ENCODE measurements around the gene WDR37.

DNA sequence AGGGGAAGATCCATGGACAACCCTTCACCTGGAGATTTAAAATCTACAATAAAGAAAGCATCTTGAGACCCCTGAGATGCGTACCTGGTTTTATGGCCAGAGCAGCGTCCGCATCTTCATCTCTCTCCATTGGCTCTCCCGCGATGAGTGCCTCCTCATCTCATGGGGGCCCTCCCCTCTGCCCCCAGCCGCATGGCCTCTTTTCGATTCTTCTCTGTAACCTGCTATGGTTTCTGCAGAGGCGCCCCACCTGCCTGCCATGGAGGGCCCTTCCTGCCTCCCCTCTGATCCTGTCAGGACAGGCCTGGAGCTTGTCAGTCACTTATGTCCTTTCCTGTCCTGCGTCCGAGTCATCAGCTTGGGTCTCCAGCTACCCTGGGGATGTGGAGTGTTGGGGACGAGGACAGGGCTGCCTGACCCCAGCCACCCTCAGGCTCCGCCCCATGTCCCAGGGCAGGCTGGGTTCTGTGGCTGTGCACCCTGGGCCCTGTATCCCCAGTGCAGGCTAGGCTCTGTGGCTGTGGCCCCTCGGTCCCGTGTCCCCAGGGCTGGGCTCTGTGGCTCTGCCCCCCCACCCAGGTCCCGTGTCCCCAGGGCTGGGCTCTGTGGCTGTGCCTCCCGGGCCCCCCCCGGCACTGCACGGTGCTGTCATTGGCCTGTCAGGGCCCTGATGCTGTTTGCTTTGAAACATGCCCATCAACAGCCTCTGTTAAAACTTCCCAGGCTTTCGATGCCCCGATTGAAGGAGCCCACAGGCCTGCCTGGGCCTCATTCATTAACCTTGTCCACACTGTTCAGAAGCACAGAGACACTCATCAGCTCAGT is 99.8 kb downstream of the WDR37 start:
- TF ChIP-seq, protein P1, sequence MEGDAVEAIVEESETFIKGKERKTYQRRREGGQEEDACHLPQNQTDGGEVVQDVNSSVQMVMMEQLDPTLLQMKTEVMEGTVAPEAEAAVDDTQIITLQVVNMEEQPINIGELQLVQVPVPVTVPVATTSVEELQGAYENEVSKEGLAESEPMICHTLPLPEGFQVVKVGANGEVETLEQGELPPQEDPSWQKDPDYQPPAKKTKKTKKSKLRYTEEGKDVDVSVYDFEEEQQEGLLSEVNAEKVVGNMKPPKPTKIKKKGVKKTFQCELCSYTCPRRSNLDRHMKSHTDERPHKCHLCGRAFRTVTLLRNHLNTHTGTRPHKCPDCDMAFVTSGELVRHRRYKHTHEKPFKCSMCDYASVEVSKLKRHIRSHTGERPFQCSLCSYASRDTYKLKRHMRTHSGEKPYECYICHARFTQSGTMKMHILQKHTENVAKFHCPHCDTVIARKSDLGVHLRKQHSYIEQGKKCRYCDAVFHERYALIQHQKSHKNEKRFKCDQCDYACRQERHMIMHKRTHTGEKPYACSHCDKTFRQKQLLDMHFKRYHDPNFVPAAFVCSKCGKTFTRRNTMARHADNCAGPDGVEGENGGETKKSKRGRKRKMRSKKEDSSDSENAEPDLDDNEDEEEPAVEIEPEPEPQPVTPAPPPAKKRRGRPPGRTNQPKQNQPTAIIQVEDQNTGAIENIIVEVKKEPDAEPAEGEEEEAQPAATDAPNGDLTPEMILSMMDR (IDR thresholded peaks at IDR 0.05): no peak
- TF ChIP-seq ZFX (IDR thresholded peaks at IDR 0.05; ENCODE audit: borderline replicate concordance): no peak
